Astrocyte of the spinal cord (primary cell): Measurements from ENCODE around the gene PRSS57.

Experiments used
- DNase-seq: peaks from one replicate; pipeline ENCODE4 v3.0.0; 2011; ENCODE audit warnings: low read depth, low spot score
- H3K4me3 ChIP-seq: 2 replicates; pipeline ENCODE4 v1.5.1; 2011; ENCODE audit warnings: low read depth, mild to moderate bottlenecking, low read length, moderate library complexity
- CTCF ChIP-seq: IDR thresholded peaks from 2 replicates; pipeline ENCODE4 v1.5.1; 2012; ENCODE audit warnings: low read depth, mild to moderate bottlenecking, low read length, inconsistent platforms
- in situ Hi-C: cut with HindIII; loops from 2 replicates; pipeline ENCODE4 v1.10.0; 2017; ENCODE audit warnings: low sequenced_read_pairs

The PRSS57 gene

GRCh38 chr19:715347-715746, 20.1 kb upstream of the PRSS57 start:
- no peak for TF ChIP-seq CTCF
- no peak for DNase-seq
- in situ Hi-C loops: no loop called here

GRCh38 chr19:711254-711653, 16.0 kb upstream of the PRSS57 start:
- in situ Hi-C loops: no loop called here
- DNase-seq: no peak

More at GRCh38 chr19:715347-715746, 20.1 kb upstream of the PRSS57 start:
- no peak overlapping the region for H3K4me3 ChIP-seq

GRCh38 chr19:710767-711166, 15.5 kb upstream of the PRSS57 start:
- in situ Hi-C loops: no loop called here
- H3K4me3 ChIP-seq: no peak overlapping the region
- TF ChIP-seq CTCF: no peak
- DNase-seq: peak; percentile 20

More at GRCh38 chr19:711254-711653, 16.0 kb upstream of the PRSS57 start:
- no peak overlapping the region for H3K4me3 ChIP-seq
- no peak for TF ChIP-seq CTCF

- in situ Hi-C loops: no loop called here
Measured at GRCh38 chr19:709965-710571, 14.8 kb upstream of the PRSS57 start.

GRCh38 chr19:709196-709964, 14.1 kb upstream of the PRSS57 start:
- DNase-seq: no peak
- in situ Hi-C loops: no loop called here
- TF ChIP-seq CTCF: no peak
- H3K4me3 ChIP-seq: peak overlapping the region; percentile 52

More at GRCh38 chr19:709965-710571, 14.8 kb upstream of the PRSS57 start:
- no peak for DNase-seq
- no peak for TF ChIP-seq CTCF
- peak overlapping the region; percentile 52 for H3K4me3 ChIP-seq

GRCh38 chr19:708154-709143, 13.2 kb upstream of the PRSS57 start, which contains the start of gene PALM:
Gene PALM, plus strand, starts transcription at chr19:708935. Its CDS starts 212 bp downstream, at chr19:709147.
- in situ Hi-C loops: no loop called here
- DNase-seq: no peak
- no peak for TF ChIP-seq CTCF
- peak within 1 kb of the TSS; percentile 52 for H3K4me3 ChIP-seq
